Head of caudate nucleus (tissue), 42 donors: Measurements from ENCODE around the gene COL23A1.
"Not testable (repeated sequence)": the region's sequence is repeated elsewhere in the genome, so short reads cannot be mapped to it uniquely, and the experiment has no call there.

Experiments used
- DNase-seq, 42 donors: peaks; one replicate each; pipeline versions ENCODE4 v3.0.0 to v3.0.0-alpha.2; 2020 to 2021; ENCODE audit warnings: mixed read lengths in 7 of 42
- intact Hi-C: fragments of 100-400 bp; cut with DNase I; formaldehyde crosslinking; loops from one replicate; pipeline ENCODE4 v1.15.0; 2022

COL23A1 gene

DNA sequence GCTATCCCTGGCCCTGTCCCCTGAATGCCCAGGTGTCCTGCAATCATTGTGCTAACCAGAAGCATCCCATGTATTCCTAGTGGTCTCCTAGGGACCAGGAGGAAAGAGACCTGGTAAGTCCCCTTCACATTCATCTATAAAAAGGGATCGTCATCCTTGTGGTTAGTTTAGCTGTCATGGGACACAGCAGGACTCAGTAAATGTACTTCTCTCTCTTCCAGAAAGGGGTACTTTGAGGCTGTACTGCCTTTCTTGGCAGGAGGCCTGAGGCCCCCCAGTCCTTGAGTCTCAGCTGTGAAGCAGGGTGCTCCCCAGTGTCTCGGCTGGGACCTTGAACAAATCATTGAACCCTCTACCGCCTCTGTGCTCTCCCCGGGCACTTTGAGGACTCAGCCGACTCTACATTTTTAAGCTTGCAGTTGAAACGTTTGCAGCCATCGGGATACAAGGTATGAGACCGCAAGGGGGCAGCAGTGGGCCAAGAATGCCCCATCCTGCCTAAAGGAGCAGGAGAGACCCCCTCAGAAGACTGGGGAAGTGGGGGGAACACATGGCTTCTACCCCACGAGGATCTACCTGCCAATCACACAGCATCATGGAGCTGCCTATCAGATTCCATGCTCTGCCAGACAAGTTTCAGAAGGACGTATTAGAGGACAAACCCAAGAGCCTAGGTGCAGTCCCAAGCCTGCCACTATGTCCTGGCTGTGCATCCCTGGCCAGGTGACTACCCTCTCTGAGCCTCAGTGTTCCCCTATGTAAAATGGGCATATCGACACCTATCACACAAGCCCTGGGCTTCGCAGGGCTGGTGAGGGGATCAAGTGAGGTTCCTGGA, 355.2 kb downstream of the COL23A1 start:
- intact Hi-C loops: no loop called here
- DNase-seq: peak; percentile 68 to 90 (median 81)

DNA sequence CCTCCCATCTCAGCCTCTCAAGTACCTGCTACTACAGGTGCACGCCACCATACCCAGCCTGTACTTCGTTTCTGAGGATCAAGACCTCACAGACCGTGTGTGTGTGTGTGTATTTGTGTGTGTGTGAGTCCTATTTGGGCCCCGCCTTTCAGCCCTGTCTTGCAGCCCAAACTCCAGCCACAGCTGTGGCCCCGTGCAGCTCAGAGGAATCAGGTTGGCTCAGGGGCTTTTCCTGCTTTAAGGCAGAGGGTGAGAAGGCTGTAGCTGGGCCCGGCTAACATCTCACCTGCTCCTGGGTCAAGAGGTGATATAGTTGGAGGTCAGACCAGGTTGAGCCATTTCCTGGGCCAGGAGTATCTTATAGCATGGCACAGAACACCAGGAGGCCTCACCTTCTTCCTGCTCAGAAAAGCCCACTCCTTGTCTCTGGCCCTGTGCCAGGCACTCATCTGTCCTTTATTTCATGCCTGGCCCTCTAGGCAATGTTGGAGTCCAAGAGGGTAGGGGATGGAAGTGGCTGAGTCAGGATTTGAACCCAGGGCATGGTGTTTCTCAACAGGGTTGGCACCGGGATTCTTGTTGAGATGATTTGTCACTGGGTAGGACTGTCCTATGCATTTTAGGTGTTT, 356.0 kb downstream of the COL23A1 start:
- no peak for DNase-seq
- intact Hi-C loops: no loop called here

DNA sequence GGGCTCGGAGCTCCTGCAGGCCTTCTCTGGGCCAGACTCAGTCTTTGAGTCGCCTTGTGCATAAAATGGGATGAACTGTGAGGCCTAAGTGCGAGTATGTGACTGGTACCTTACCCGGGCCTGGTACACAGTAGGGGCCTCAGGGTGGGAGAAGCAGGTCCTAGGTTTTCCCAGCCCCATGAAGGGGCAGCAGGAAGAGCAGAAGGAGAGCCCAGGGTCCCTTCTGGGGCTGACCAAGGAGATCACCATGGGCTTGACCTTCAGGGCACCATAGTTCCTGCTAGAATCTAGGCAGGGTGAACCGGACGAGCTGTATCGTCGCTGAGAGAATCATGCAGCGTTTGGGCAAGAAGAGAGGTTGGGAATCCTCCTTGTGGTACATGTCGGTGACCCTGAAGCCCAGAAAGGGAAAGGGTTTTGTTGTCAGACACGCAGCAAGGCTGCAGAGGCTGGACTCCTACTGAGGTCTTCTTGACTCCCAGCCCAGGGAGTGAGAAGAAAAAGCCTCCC, 357.2 kb downstream of the COL23A1 start:
- intact Hi-C loops: no loop called here
- no peak for DNase-seq

DNA sequence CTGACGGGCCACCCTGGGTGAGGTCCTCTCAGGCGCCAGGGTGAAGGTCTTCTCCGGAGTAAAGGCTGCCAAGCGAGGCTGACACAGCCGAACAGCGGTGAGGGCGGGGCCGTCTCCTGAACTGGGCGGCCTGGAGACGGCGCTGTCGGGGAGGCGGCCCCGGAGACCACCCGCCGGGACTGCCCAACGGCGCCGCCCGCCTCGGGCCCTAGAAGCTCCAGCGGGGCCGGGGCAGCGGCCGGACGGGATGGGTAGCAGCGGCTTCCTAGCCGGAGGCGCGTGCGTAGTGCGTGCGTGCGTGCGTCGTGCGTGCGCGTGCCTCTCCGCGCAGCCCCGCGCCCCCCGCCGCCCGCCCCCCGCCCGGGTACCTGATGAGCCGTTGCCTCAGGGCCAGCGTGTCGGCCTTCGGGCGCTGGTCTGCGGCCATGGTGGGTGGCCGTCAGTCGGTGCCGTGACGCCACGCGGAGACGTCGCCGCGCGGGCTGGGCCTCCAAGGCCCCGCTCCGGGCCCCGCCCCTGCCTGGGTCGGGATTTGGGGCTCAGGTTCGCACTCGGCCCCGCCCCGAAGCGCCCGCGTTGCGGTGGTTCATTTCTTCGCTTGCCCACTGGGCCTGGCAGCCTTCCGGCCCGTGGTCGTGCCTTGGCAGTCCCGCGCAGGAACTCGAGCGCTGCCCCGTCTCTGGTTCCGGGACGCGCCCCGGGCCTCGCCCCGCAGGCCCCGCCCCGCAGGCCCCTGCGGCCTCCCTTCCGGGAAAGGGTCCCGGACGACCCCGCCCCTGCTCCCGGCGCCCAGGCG, 357.9 kb downstream of the COL23A1 start, which contains the start of gene PHYKPL:
PHYKPL (minus strand) TSS at position 679 of the 796 bp plus-strand sequence; CDS start at position 427, 252 bp downstream.
- intact Hi-C loops: no loop called here
- peak; percentile 25 to 86 (median 76) for DNase-seq

DNA sequence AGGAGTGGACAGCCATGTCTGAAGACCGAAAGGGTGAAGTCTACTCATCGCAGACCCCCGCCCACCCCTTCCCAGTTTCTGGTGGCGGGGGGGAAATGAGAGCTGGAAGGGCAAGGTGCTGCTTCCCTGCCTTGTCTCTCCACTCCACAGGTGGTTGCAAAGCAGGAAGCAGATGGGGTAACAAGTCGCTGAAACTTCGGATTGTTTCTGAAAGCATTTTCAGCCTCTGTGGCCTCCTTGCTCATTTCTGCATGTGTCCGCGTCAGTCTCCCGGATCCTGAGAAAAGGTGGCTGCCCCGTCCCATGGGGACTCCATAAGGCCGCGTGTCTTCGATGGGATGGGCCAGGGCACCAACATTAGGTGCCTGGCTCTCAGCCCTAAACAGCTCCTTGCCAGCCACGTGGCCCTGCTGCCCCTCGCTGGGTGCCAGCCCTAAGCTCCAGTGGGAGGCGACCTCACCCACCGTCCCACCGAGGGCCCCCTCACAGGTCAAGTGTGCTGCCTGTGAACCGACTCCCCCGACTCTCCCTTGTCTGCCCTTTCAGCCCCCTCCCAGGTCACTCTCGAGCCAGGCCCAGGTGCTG, 358.6 kb downstream of the COL23A1 start:
- intact Hi-C loops: no loop called here
- DNase-seq: no peak

DNA sequence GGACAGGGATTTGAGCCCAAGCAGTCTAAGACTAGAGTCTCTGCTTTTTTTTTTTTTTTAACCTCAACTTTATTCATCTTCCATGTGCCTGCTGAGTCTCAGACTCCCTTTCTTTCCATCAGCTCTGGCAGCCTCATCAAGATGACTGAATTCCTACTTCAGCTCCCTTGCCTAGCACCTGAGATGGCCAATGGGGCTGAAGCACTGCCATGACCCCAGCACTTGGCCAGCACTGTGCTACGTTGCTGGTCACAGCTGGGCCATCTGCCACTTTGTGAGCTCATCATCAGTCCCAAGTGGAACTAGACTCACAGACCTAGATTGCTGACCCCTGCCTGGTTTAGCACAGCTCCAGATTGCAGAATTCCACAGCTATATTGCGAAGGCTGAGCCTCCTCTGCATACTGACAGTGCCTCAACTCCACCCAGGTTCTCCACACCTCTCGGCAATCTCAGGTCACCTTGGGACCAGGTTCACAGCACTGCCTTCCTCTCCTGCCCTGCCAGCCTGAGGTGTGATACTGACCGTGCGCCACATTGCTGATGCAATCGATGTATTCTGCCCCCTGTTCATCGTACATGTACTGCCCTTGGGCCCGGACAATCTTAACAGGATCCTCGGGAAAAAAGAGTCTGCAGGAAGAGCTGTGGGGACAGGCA, 359.2 kb downstream of the COL23A1 start:
- peak in 14 of 42 donors; percentile 21 to 62 (median 50) for DNase-seq

DNA sequence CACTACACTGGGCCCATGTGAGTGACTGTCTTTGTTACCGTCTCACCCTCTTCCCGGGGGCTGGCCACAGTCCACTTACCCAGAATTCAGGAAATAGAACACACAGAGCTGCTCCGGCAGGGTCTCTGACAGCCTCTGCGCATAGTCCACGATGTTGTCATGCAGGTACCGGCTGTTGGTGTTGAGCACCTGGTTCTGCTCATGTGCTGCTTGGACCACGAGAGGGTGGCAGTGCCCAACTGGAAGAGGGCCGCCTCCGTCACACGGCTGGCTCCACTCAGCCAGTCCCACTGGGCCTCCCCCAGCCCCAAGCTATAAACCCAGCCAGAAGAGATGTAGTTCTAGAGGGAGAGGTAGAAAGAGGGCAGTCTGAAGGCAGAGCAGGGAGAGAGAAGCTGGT, 360.3 kb downstream of the COL23A1 start:
- intact Hi-C loops: no loop called here

More for the DNA sequence above, 359.2 kb downstream of the COL23A1 start:
- intact Hi-C loops: no loop called here

DNA sequence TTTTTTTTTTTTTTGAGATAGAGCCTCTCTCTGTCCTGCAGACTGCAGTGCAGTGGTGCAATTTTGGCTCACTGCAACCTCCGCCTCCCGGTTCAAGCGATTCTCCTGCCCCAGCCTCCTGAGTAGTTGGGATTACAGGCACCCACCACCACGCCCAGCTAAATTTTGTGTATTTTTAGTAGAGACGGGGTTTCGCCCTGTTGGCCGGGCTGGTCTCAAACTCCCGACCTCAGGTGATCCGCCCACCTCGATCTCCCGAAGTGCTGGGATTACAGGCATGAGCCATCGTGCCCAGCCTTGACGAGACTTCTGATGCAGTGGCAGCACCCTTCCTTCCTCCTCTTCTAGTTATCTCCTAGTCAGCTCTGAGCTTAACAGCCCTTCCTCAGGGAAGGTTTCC, 361.1 kb downstream of the COL23A1 start:
- DNase-seq, intact Hi-C loops: not testable (repeated sequence)

More for the DNA sequence above, 360.3 kb downstream of the COL23A1 start:
- DNase-seq: no peak

DNA sequence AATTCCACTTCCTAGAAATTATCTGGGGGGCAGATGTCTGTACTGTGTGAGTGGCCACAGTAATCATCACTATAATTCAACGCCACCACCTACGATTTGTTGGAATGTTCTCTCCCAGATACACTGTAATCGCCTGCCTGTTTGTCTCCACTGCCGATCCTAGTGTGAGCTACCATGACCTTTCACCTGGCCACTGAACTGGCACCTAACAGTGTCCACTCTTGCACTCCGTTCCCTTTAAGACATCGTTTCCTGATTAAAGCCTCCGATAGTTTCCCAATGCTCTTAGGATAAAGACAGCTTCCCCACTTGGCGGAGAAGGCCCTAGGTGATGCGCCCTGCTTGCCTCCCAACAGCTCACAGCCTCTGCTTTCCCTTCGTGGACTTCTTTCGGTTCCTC, 361.6 kb downstream of the COL23A1 start:
- intact Hi-C loops: no loop called here
- DNase-seq: no peak

DNA sequence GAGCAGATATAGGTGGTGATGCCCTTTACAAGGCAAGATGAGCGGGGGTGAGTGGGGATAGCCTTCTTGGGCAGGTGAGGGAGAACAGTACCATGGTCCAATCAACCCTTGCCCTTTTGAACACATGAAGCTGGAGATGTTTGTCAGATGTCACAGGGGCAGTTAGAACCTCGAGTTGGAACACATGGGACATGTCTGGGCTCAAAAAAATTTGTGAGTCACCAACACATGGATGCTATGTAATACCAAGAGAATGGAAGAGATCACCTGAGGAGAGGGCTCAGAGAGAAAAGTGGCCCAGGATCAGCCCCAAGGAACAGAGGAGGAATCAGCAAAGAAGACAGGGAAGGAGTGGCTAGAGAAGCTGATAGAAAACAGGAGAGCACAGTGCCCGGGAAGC, 362.3 kb downstream of the COL23A1 start:
- intact Hi-C loops: no loop called here
- DNase-seq: no peak

DNA sequence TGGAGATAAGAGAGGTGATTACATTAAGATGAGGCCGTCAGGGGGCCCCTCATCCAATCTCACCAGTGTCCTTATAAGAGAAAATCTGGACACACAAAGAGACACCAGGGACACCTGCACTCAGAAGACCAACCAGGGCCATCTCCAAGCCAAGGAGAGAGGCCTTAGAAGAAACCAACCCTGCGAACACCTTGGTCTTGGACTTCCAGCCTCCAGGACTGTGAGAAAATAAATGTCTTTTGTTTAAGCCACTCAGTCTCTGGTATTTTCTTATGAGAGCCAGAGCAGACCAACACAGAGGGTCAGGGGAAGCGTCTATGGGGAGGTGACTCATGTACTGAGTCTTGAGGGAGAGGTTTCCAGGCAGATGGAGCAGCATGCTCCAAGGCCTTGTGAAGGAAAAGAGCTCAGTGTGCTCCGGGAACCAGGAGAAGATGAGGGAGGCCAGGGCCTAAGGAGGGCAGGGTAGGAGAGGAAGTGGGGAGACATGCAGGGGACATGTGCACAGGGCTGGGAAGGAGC, 363.0 kb downstream of the COL23A1 start:
- intact Hi-C loops: no loop called here
- no peak for DNase-seq

DNA sequence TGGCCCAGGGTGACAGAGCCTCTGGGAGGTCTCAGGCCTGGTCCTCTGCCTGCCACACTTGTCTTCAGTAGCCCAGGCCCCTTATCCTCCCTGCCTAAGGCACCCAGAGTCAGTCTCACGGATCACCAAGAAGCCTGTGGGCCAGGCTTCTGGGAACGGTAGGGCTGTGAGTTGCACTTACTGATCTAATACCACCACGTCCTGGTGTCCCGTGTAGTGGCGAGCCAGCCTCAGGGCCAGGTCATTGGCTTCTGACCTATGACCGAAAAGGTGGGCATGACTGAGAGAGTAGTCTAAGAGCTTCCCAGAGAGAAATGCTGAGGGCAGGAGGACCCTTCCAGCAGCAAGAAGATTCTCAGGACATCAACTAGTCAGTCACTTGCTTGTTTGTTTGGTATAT, 365.0 kb downstream of the COL23A1 start:
- intact Hi-C loops: no loop called here
- no peak for DNase-seq

DNA sequence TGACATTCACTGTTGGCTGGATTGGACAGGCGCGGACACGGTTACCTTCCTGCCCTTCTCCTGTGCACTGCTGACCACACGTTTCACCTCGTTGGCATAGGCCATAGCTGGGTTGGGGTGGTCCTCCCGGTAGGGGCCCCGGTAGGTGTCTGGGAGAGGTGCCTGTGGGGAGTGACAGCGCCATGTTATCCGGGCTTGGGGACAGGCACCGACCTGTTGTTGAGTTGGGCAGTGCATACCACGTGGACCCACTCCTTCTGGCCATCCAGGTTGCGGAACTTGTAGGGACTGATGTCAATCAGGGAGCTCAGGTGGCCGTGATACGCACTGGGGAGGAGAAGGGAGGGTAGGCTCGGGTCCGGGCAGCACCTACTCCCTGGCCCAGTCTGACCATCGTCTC, 365.8 kb downstream of the COL23A1 start:
- intact Hi-C loops: no loop called here

DNA sequence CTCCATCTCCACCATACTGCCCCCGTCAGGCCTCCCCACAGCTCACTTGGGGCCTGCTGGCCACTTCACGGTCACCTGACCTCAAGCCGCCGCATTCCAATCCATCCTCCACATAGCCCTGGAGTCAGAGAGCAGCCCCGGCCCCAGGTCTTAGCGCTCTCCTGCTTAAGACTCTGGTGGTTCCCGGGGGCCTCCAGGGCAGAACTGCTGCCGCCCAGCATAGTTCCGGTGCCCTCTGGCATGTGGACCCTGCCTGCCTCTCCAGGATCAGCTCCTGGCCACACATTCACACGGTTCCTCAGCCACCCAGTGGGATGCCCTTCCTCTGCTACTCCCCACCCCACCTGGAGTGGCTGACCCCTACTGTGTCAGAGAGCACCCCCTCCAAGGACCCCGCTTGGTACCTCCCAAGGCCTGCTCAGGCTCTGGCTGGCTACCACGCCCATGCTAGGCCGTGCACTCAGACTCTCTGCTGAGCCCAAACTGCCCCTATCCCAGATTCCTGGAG, 366.3 kb downstream of the COL23A1 start:
- DNase-seq: no peak
- intact Hi-C loops: no loop called here

More for the DNA sequence above, 365.8 kb downstream of the COL23A1 start:
- no peak for DNase-seq

DNA sequence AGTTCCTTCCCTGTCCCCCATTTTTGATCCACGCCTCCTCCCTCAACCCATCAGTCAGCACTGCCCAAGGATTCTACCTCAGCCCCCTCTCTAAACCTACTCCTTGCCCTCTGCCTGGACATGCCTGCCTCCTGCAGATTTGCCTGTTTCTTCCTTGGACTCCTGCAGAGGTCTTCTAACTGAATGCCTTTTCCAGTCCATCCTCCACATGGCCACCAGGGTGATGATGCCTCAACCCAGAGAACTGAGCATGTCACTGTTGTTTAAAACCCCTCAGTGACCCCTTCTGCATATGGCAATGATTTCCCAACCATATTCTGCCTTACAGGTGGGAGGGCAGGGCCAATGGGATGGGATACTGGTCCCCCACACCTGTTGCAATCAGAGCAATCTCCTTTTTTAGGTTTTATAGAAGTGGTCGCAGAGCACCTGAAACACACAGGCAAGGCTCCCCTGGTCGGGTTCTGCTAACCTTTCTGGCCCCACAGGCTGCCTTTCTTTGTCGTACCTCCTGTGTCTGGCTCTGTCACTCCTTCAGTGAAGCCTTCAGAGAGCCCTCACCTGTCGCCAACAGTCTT, 366.9 kb downstream of the COL23A1 start:
- intact Hi-C loops: no loop called here
- no peak for DNase-seq

DNA sequence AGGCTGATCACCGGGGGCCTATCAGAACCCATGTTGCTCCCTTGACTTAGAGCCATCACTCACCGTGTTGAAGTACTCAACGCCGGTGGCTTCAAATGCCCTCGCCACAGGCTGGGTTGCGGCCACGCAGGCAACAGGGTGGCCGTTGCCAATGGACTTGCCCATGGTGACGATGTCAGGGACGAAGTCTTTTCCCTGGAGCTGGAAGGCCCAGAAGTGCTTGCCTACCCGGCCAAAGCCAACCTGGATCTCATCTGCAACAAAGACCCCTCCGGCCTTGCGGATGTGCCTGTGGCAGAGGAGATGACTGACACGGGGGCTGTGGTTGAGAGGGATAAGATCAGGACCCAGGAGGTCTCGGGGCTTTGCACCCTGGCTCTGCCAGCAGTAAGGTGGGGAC, 367.9 kb downstream of the COL23A1 start:
- intact Hi-C loops: no loop called here

DNA sequence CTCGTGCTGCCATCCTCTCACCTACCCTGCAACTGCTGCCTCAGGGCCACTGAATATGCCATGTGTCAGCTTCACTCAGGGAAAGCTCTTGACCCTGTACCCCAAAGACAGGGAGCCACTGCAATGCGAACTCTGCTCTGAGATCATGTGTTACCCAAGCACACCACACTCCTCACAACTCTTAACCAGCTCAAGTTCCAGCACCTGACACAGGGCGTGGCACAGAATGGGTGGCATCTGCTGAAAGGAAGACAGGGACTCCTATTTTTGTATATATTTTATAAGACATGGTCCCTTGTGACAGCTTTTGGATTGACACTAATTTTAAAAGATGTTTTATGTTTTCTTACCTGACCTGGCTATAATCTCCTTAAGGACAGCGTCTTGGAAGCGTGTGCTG, 368.3 kb downstream of the COL23A1 start:
- no peak for DNase-seq
- intact Hi-C loops: no loop called here

More for the DNA sequence above, 367.9 kb downstream of the COL23A1 start:
- no peak for DNase-seq

DNA sequence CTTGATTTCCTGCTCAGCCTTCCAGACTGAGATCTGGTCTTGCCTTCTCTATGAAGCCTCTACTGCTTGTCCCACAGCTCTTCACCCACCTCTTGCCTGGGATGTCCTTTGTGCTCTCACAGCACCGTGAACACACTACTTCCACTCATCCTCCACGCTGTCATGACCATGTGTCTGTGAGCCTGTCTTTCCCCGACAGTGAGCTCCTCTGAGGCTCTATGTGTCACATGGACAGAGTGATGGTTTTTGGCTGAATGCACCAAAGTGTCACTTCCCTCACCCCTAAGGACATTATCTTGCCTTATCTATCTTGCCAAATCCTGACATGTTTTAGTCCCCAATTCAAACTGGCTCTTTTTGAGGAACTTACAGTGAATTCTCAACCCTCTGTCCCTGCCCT, 368.9 kb downstream of the COL23A1 start:
- intact Hi-C loops: no loop called here
- no peak for DNase-seq
